CD4-positive, alpha-beta T cell treated with Interleukin-12 subunit alpha and Interleukin-12 subunit beta, for 1 hour (primary cell): ENCODE data around the gene CASP6.

Experiments
- DNase-seq: peaks from one replicate; pipeline ENCODE4 v3.0.0-alpha.2; 2020

Gene CASP6

DNA sequence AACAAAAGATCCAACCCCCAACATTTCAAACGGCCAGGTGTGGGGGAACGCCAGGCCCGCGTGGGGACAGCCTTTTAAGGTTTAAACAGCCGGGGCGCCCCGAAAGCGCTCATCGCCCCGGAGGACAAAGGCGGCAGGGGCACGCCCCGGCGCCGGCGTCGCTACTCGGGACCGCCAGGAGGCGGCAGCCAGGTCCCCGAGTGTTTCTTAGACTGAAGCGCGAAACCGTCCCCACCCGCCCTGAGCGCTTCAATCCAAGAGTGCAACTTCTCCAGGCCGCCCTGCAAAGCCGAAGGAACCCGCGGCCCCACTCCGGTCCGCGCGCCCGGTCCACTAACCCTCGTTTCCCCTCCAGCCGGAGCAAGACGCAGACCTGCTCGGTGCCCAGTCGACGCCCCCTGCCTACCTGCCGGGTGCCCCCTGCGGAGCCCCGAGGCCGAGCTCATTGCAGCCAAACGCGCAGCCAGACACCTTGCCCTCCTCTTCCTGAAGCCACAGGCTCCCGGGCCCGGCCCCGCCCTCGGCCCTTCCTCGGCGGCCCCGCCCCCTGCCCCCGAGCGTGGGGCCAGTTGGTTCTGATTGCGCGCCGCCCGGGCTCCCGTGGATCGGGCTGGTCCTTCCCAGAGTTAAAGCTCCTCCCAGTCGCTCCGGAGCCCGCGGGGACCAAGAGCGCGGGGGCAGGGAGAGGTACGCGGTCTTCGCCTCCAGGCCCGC, at the start of gene CASP6:
CASP6 (minus strand) TSS at position 496 of the 714 bp plus-strand sequence; CDS start at position 446, 50 bp downstream.
- DNase-seq, result peak; percentile 79

DNA sequence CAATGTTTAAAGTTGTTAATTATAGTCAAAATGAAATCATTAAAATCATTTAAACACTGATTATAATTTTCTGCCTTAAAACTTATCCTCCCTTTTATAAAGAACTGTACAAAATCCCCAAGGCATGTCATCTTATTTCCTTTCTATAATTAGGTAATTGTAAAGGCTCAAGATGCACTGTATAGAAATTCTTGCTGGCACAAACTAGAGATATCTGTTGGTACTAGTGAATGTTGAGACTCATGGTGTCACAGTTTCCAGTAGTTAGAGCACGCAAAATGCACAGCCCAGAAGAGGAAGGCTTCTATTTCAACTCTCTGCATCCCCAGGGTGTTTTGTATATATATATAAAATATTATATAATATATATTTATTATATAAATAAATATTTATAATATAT, 49.3 kb upstream of the CASP6 start:
- DNase-seq, result no peak

GRCh38 chr4:109751852-109752251, 48.6 kb upstream of the CASP6 start:
- DNase-seq, result no peak

- no peak for DNase-seq
Observed at GRCh38 chr4:109750652-109751244, 47.5 kb upstream of the CASP6 start.

DNA sequence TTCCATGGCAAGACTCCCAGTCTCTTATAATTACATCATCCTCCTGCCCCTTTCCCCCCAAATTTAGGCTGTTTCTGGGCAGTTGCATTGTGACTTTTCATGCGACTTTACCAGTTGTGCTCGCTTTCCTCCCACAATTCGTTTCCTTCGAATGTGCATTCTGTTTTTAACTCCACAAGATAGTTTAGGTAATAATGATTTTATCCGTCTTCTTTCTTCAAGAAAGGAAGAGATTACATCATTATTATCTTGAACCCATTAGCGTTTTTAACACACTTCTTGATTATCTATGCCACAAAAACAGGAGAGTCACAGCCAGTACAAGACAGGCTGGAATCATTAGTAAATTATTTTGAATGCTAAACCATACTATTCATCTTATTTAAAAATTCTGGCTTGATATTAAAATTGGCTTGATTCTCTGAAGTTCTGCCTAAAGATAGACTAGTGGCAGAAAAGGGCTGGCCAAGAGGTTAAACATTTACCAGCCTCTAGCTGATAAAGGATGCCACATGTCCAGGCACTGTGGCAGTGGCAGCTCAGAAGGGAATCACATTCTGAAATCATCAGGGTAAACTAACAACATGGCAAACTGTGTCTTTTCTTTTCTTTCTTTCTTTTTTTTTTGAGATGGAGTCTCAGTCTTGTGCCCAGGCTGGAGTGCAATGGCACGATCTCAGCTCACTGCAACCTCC, 46.3 kb upstream of the CASP6 start:
- DNase-seq, result no peak

DNA sequence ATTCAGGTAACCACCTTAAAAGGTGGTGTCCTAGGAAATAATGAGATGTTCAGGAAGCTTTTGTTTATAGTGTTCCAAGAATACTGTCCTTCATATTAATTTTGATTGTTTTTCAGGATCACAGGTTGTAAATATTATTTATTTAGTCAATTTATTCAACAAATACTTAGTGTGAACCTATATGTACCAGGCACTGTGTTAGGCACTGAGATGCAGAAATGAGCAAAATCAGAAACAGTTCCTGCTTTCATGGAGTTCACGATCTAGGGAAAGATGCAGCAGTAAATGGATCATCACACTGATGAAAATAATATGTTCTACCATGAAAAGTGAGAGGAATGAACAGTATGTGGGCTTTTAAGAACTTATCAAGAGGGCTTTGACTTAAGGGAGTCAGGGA, 44.9 kb upstream of the CASP6 start:
- no peak for DNase-seq

GRCh38 chr4:109746728-109747127, 43.5 kb upstream of the CASP6 start:
- DNase-seq, result no peak

- no peak for DNase-seq
Observed at GRCh38 chr4:109745830-109746229, 42.6 kb upstream of the CASP6 start.

DNA sequence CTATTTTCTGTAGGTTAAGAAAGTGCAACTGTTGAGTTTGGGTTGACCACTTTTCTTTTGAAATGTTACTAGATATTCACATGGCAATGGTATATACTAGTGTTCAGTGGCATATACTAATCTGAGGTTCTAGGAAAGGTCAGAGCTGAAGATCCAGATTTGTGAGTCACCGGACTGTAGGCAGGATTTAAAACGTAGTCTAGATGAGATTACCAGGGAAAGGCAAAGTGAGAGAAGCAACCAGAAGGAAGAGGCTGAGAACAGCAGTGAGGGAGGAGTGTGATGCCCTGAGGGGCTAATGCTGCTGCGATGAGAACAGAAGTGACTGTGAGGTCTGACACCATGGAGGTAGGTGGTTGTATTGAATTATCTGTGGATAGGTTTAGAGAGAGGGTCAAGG, 36.3 kb upstream of the CASP6 start:
- DNase-seq, result no peak

DNA sequence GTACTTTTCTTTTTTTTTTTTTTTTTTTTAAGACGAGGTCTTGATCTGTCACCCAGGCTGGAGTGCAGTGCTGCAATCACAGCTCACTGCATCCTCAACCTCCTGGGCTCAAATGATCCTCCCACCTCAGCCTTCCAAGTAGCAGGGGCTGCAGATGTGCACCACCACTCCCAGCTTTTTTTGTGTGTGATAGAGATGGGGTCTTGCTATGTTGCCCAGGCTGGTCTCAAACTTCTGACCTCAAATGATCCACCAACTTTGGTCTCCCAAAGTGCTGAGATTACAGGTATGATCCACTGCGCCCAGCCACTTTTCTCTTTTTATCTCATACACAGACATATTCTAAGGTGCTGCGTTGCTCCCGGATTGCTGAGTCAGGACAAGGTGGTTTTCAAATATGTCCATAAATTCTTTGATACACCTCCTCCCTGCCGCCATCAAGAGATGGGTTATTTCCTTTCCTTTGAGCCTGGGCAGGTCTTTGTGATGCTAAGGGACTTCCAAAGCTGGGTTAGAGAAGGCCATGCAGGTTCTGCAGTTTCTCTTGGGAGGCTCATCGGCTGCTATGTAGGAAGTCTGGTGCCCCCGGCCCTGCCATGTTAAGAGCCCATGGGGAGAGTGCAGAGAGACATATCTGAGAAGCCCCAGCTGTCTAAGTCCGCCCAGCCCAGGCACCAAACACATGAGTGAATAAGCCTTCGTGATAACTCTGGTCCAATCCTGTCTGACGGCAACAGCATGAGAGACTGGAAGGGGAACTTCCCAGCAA, 35.0 kb upstream of the CASP6 start:
- no peak for DNase-seq

DNA sequence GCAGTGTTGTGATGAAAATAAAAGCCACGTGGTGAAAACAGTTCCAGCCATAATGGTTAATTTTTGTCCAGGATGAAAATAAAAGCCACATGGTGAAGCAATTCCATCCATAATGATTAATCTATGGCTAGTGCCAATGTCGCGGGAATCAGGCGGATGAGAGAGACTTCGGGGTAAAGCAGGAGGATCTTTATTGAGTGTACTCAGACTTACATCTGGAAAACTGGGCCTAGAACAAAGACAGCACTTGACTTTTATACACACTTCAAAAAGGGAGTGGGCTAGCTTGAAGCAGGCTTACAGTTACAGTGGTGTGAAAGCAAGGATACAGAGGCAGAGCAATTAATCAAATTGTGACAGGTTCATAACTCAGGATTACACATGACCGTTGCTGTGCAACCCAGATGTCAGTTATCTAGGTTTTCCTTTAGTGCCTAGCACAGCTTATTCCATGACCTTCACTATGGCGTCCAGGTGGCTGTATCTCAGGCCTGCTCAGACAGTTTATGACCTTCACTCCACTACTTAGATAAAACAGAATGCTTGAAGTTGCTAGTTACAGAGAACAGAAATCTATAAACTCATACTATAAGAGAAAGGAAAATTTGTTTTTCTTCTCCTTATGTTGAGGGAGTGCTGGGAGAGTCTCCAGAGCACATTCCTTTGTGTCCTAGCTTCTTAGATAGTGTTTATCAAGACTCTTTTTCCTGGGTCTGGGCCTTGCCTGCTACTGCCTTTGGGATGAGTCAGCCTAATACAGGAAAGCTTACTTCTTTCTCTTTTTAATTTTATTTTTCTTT, 32.5 kb upstream of the CASP6 start:
- no peak for DNase-seq

DNA sequence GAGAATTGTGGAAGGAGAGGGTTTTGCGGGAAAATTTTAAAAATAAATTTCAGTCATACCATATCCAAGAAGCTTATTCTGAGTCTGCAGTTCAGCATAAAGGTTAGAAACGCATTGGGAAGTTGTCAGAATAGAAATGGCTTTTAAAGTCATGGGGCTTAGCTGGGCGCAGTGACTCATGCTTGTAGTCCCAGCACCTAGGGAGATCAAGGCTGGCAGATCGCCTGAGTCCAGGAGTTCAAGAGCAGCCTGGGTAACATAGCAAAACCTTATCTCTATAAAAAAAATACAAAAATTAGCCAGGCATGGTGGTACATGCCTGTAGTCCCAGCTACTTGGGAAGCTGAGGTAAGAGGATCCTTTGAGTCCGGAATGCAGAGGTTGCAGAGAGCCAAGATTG, 30.5 kb upstream of the CASP6 start:
- DNase-seq, result no peak

GRCh38 chr4:109730619-109731545, 27.6 kb upstream of the CASP6 start:
- DNase-seq, result no peak

GRCh38 chr4:109729718-109730618, 26.7 kb upstream of the CASP6 start, which contains the start of gene PLA2G12A:
Gene PLA2G12A, minus strand, starts transcription at chr4:109730070. Its CDS starts 261 bp downstream, at chr4:109729809.
- DNase-seq, result peak; percentile 84

- no peak for DNase-seq
Observed at GRCh38 chr4:109729117-109729717, 26.0 kb upstream of the CASP6 start.

GRCh38 chr4:109728385-109728784, 25.1 kb upstream of the CASP6 start:
- DNase-seq, result no peak

GRCh38 chr4:109723110-109723509, 19.9 kb upstream of the CASP6 start:
- DNase-seq, result no peak

DNA sequence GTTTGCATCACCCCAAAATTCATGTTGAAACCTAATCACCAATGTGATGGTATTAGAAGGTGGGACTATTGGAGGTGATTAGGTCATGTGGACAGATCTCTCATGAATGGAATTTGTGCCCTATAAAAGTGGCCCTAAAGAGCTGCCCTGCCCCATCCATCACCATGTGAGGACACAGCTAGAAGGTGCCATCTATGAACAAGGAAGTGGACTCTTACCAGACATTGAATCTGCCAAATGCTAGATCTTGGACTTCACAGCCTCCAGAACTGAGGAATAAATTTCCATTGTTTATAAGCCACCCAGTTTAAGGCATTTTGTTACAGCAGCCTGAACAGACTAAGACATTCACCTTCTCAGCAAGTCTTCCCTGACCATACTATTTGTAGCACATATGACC, 19.1 kb upstream of the CASP6 start:
- no peak for DNase-seq

- no peak for DNase-seq
Observed at GRCh38 chr4:109721033-109721432, 17.8 kb upstream of the CASP6 start.

- no peak for DNase-seq
Observed at GRCh38 chr4:109719604-109720003, 16.4 kb upstream of the CASP6 start.
